ENCODE results near the gene BLCAP. TPM values are rescaled to one million over a fixed set of nuclear protein-coding genes. Genes with fewer than 3 reads are reported as not detected.

The BLCAP gene
- total and polyA plus RNA-seq, 2 experiments from 2014 or later, result 62.2 to 64.8 TPM

GRCh38 chr20:37515876-37516275 lies 11.8 kb downstream of the BLCAP start:
- ATAC-seq (no peak), DNase-seq (ENCODE audit: low spot score) (no peak)
- peaks cover 6% of the 10 kb centered on the region; the same call in 2 of the 3 replicates for H3K9me3 Mint-ChIP-seq
- Histone ChIP-seq H3F3A (replicated peaks; ENCODE audit: low read depth) (no peaks in the 10 kb centered on the region), H2AFZ (no peak overlapping the region), H3K4me1 (ENCODE audit: insufficient read depth) (peaks cover 37% of the 10 kb centered on the region), H3K79me2 (replicated peaks; ENCODE audit: insufficient read depth) (peaks cover 60% of the 10 kb centered on the region), H3K27me3 (ENCODE audit: insufficient read depth) (no peaks in the 10 kb centered on the region), H3K36me3 (ENCODE audit: insufficient read depth) (peaks cover 9% of the 10 kb centered on the region; the same call in 1 of the 2 replicates), H3K4me2 (no peak overlapping the region), H3K27ac (ENCODE audit: low read depth) (0 out of 2 replicates have a peak overlapping the region, but pooled peaks have one; percentile 63), H3K4me3 (no peak overlapping the region), H4K20me1 (replicated peaks; ENCODE audit: insufficient read depth) (peaks cover 54% of the 10 kb centered on the region), H3K9me2 (ENCODE audit: insufficient read depth) (no peaks in the 10 kb centered on the region)
- no peak overlapping the region for H3K4me3 Mint-ChIP-seq
- TF ChIP-seq ZNF462 (CRISPR knock-in tag; IDR thresholded peaks at IDR 0.05) (no peak), CREB1 (CRISPR knock-in tag; IDR thresholded peaks at IDR 0.05; ENCODE audit: low read depth) (no peak), NANOG (IDR thresholded peaks at IDR 0.05; ENCODE audit: borderline replicate concordance) (no peak), POLR2AphosphoS5 (IDR thresholded peaks at IDR 0.05; ENCODE audit: low read depth) (no peak), EZH2phosphoT487 (IDR thresholded peaks at IDR 0.05; ENCODE audit: unreplicated experiment) (no peak), ZNF331 (CRISPR knock-in tag; IDR thresholded peaks at IDR 0.05; ENCODE audit: low read depth) (no peak), CTCF (conservative IDR thresholded peaks at IDR 0.05; ENCODE audit: low read depth in 2 of 2) (no peak), ETS1 (IDR thresholded peaks at IDR 0.05) (no peak), JUNB (IDR thresholded peaks at IDR 0.05; ENCODE audit: unreplicated experiment) (no peak), REST (IDR thresholded peaks at IDR 0.05; ENCODE audit: unreplicated experiment) (no peak), ZNF114 (CRISPR knock-in tag; IDR thresholded peaks at IDR 0.05) (no peak), STAT1 (IDR thresholded peaks at IDR 0.05; ENCODE audit: unreplicated experiment) (no peak), EZH2 (IDR thresholded peaks at IDR 0.05; ENCODE audit: low read depth, unreplicated experiment) (no peak)
- H3K36me3 Mint-ChIP-seq (ENCODE audit: low read depth), result peaks cover 62% of the 10 kb centered on the region
- peaks cover 53% of the 10 kb centered on the region for H3K4me1 Mint-ChIP-seq
- H3K27me3 Mint-ChIP-seq (ENCODE audit: insufficient read depth, low read depth, poor library complexity), result peaks cover 8% of the 10 kb centered on the region
- peak overlapping the region; percentile 25; the same call in 1 of the 2 replicates for H3K27ac Mint-ChIP-seq

Measured in GM23338 (cell line).